PC-9 (cell line): ENCODE measurements around the gene SBF2. TPM values are rescaled to one million over a fixed set of nuclear protein-coding genes. Genes with fewer than 3 reads are reported as not detected.

Source experiments
- BruUV-seq: library from RNA; stranded (reverse); fragments of 400-500 nt; replicated peaks from 2 replicates; lab custom pipeline; 2021; lab: Mats Ljungman, UMichigan
- CTCF ChIA-PET: fragments of 300-600 bp; sonication (Branson Sonifier 250); formaldehyde crosslinking; loops from one replicate; lab custom pipeline; 2022; ENCODE audit warnings: antibody characterized with exemption; lab: Charles Lee
- POLR2A ChIA-PET: fragments of 300-600 bp; sonication (Branson Sonifier 250); formaldehyde crosslinking; loops from one replicate; lab custom pipeline; 2022; ENCODE audit warnings: antibody characterized with exemption; ENCODE audit not compliant: unreplicated experiment; lab: Charles Lee
- DNase-seq, 2 experiments: peaks; one replicate each; pipeline versions ENCODE4 v3.0.0 to v3.0.0-alpha.2; 2015 to 2022; ENCODE audit warnings: mixed read lengths in 1 of 2
- H2AFZ ChIP-seq: fragments of 200-600 bp; sonication (generic); 2 replicates; pipeline ENCODE4 v1.8.1; 2017; ENCODE audit warnings: antibody characterized with exemption
- H3F3A ChIP-seq: fragments of 200-600 bp; sonication (generic); 2 replicates; pipeline ENCODE4 v1.8.1; 2017; ENCODE audit warnings: antibody characterized with exemption, mild to moderate bottlenecking, low read depth; ENCODE audit not compliant: insufficient read depth
- H3K27ac ChIP-seq: fragments of 200-600 bp; sonication (generic); 2 replicates; pipeline ENCODE4 v1.6.1; 2016; ENCODE audit warnings: mixed run types
- H3K27me3 ChIP-seq: fragments of 200-600 bp; sonication (generic); 2 replicates; pipeline ENCODE4 v1.6.1; 2016; ENCODE audit warnings: low read depth, mixed run types; ENCODE audit not compliant: insufficient read depth
- H3K36me3 ChIP-seq: fragments of 200-600 bp; sonication (generic); 2 replicates; pipeline ENCODE4 v1.6.1; 2016; ENCODE audit warnings: low read depth, mixed run types
- H3K4me1 ChIP-seq: fragments of 200-600 bp; sonication (generic); replicated peaks from 2 replicates; pipeline ENCODE4 v1.6.1; 2016; ENCODE audit warnings: mixed run types; ENCODE audit not compliant: insufficient read depth
- H3K4me2 ChIP-seq: fragments of 200-600 bp; sonication (generic); 2 replicates; pipeline ENCODE4 v1.6.1; 2017; ENCODE audit warnings: mixed run types
- H3K4me3 ChIP-seq: fragments of 200-600 bp; sonication (generic); 2 replicates; pipeline ENCODE4 v1.6.1; 2016; ENCODE audit warnings: mixed run types
- H3K79me2 ChIP-seq: fragments of 200-600 bp; sonication (generic); 2 replicates; pipeline ENCODE4 v1.6.1; 2017; ENCODE audit warnings: low read depth, mixed run types
- H3K9me2 ChIP-seq: fragments of 200-600 bp; sonication (generic); 2 replicates; pipeline ENCODE4 v1.8.1; 2017; ENCODE audit warnings: mild to moderate bottlenecking; ENCODE audit not compliant: insufficient read depth
- H3K9me3 ChIP-seq: fragments of 200-600 bp; sonication (generic); 2 replicates; pipeline ENCODE4 v1.8.1; 2016; ENCODE audit warnings: low read depth; ENCODE audit not compliant: insufficient read depth
- H4K20me1 ChIP-seq: fragments of 200-600 bp; sonication (generic); 2 replicates; pipeline ENCODE4 v1.8.1; 2017; ENCODE audit not compliant: insufficient read depth
- CTCF ChIP-seq: fragments of 200-600 bp; sonication (generic); conservative IDR thresholded peaks from 2 replicates; pipeline ENCODE4 v1.6.1; 2017; ENCODE audit warnings: mixed run types, antibody characterized with exemption, mild to moderate bottlenecking, moderate library complexity
- EZH2 ChIP-seq: fragments of 200-600 bp; sonication (generic); IDR thresholded peaks from 2 replicates; pipeline ENCODE4 v1.8.0; 2017; ENCODE audit warnings: antibody characterized with exemption, low read depth
- intact Hi-C: fragments of 100-400 bp; cut with micrococcal nuclease; formaldehyde crosslinking; loops from one replicate; pipeline ENCODE4 v1.10.0; 2022; ENCODE audit not compliant: unreplicated experiment
- total RNA-seq: library from RNA; stranded (reverse); gene quantifications from 2 replicates; pipeline ENCODE4 v1.2.3, GENCODE V29; 2021

The SBF2 gene
- total RNA-seq, 1 experiment from 2014 or later: 18.6 TPM

GRCh38 chr11:10023212-10023611 lies 270.8 kb downstream of the SBF2 start:
- H3K9me2 ChIP-seq: no peaks in the 10 kb centered on the region
- POLR2A ChIA-PET: no interaction called here
- H3K4me3 ChIP-seq: no peak overlapping the region
- no peak overlapping the region for H3K27ac ChIP-seq
- intact Hi-C loops: no loop called here
- no peak overlapping the region for H3K4me2 ChIP-seq
- H3K27me3 ChIP-seq: no peaks in the 10 kb centered on the region
- H3K4me1 ChIP-seq: no peaks in the 10 kb centered on the region
- H3K36me3 ChIP-seq: no peaks in the 10 kb centered on the region
- no peaks in the 10 kb centered on the region for H3K9me3 ChIP-seq
- H3K79me2 ChIP-seq: no peaks in the 10 kb centered on the region
- H3F3A ChIP-seq: no peaks in the 10 kb centered on the region
- CTCF ChIA-PET: no interaction called here
- no TSS peak for BruUV-seq
- H4K20me1 ChIP-seq: no peaks in the 10 kb centered on the region
- no peak for DNase-seq
- H2AFZ ChIP-seq: no peak overlapping the region
- no peak for TF ChIP-seq EZH2
- TF ChIP-seq CTCF: no peak

GRCh38 chr11:10022764-10023163 lies 271.3 kb downstream of the SBF2 start:
- TF ChIP-seq CTCF: no peak
- no peak for TF ChIP-seq EZH2
- no peaks in the 10 kb centered on the region for H3K9me3 ChIP-seq
- no peak overlapping the region for H3K4me3 ChIP-seq
- H3K4me1 ChIP-seq: no peaks in the 10 kb centered on the region
- no peaks in the 10 kb centered on the region for H4K20me1 ChIP-seq
- H3K79me2 ChIP-seq: no peaks in the 10 kb centered on the region
- H3K27me3 ChIP-seq: no peaks in the 10 kb centered on the region
- H3K27ac ChIP-seq: no peak overlapping the region
- H3K36me3 ChIP-seq: no peaks in the 10 kb centered on the region
- ChIA-PET CTCF (no interaction called here), POLR2A (no interaction called here)
- no peak overlapping the region for H3K4me2 ChIP-seq
- H3F3A ChIP-seq: no peaks in the 10 kb centered on the region
- BruUV-seq: no TSS peak
- no peak overlapping the region for H2AFZ ChIP-seq
- DNase-seq: no peak
- intact Hi-C loops: no loop called here
- no peaks in the 10 kb centered on the region for H3K9me2 ChIP-seq

GRCh38 chr11:10021563-10021962 lies 272.5 kb downstream of the SBF2 start:
- H3K27ac ChIP-seq: no peak overlapping the region
- no peaks in the 10 kb centered on the region for H4K20me1 ChIP-seq
- no peaks in the 10 kb centered on the region for H3K27me3 ChIP-seq
- H3K4me1 ChIP-seq: no peaks in the 10 kb centered on the region
- no peaks in the 10 kb centered on the region for H3F3A ChIP-seq
- no peak for DNase-seq
- H3K4me3 ChIP-seq: no peak overlapping the region
- no peaks in the 10 kb centered on the region for H3K79me2 ChIP-seq
- ChIA-PET CTCF (no interaction called here), POLR2A (no interaction called here)
- H2AFZ ChIP-seq: no peak overlapping the region
- H3K9me2 ChIP-seq: no peaks in the 10 kb centered on the region
- no peaks in the 10 kb centered on the region for H3K36me3 ChIP-seq
- no peak overlapping the region for H3K4me2 ChIP-seq
- TF ChIP-seq EZH2 (no peak), CTCF (no peak)
- intact Hi-C loops: no loop called here
- no TSS peak for BruUV-seq
- H3K9me3 ChIP-seq: no peaks in the 10 kb centered on the region; the same call in 1 of the 2 replicates
